ENCODE results near the gene NRROS. TPM values are rescaled to one million over a fixed set of nuclear protein-coding genes. Genes with fewer than 3 reads are reported as not detected.

Gene NRROS
- total RNA-seq, 6 experiments from 2014 or later = 1.2 to 4.0 (median 2.1) TPM

DNA sequence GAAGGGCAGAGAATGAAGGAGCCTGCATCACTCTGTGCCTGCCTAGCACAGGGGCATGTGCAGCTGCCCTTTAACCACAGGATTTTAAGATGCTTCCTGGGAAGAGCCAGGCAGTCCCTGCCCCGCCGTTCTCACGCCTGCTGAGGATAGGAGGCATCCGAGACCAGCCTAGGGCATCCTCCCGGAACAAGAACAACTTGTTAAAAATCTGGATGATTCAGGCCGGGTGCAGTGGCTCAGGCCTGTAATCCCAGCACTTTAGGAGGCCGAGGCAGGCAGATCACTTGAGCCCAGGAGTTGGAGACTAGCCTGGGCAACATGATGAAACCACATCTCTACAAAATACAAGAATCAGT, 15.2 kb downstream of the NRROS start:
- intact Hi-C loops (cut with DNase I) = no loop called here
- ATAC-seq = no peak
- H3K4me3 ChIP-seq = no peak overlapping the region
- no peak for DNase-seq
- H3K4me1 ChIP-seq = no peaks in the 10 kb centered on the region
- H3K9me3 ChIP-seq = no peaks in the 10 kb centered on the region
- no peaks in the 10 kb centered on the region for H3K36me3 ChIP-seq
- 76% methylated on average over 6 of the region's 7 CpGs for WGBS (ENCODE audit: insufficient coverage, low coverage, low lambda C conversion rate, missing lambda C conversion rate)
- no peaks in the 10 kb centered on the region for H3K27me3 ChIP-seq
- TF ChIP-seq, protein P1, sequence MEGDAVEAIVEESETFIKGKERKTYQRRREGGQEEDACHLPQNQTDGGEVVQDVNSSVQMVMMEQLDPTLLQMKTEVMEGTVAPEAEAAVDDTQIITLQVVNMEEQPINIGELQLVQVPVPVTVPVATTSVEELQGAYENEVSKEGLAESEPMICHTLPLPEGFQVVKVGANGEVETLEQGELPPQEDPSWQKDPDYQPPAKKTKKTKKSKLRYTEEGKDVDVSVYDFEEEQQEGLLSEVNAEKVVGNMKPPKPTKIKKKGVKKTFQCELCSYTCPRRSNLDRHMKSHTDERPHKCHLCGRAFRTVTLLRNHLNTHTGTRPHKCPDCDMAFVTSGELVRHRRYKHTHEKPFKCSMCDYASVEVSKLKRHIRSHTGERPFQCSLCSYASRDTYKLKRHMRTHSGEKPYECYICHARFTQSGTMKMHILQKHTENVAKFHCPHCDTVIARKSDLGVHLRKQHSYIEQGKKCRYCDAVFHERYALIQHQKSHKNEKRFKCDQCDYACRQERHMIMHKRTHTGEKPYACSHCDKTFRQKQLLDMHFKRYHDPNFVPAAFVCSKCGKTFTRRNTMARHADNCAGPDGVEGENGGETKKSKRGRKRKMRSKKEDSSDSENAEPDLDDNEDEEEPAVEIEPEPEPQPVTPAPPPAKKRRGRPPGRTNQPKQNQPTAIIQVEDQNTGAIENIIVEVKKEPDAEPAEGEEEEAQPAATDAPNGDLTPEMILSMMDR (IDR thresholded peaks at IDR 0.05) = no peak
- no peak for TF ChIP-seq POLR2A (IDR thresholded peaks at IDR 0.05)
- no peak overlapping the region for H3K27ac ChIP-seq

DNA sequence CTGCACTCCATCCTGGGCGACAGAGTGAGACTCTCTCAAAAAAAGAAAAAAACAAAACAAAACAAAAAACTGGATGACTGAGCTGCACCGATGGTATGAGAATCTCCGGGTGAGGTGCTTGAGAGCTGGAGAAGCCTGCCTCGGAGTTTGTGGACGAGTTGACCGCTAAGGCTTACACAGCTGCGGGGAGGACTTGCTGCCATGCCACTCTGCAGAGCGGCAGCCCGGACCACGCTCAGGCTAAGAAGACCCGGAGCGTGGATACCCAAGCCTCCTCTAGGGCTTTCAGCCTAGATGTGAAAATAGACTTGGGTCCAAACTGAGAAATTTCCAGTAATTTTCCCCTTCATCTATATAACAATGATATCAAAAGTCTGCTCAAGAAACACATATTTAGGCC, 16.0 kb downstream of the NRROS start:
- Histone ChIP-seq H3K36me3 (no peaks in the 10 kb centered on the region), H3K4me3 (no peak overlapping the region), H3K27ac (no peak overlapping the region), H3K27me3 (no peaks in the 10 kb centered on the region), H3K9me3 (no peaks in the 10 kb centered on the region), H3K4me1 (no peaks in the 10 kb centered on the region)
- TF ChIP-seq, protein P1 (IDR thresholded peaks at IDR 0.05) = no peak
- no peak for TF ChIP-seq POLR2A (IDR thresholded peaks at IDR 0.05)
- no peak for ATAC-seq
- intact Hi-C loops (cut with DNase I) = no loop called here
- WGBS (ENCODE audit: insufficient coverage, low coverage, low lambda C conversion rate, missing lambda C conversion rate) = 88% methylated on average over 6 of the region's 12 CpGs
- no peak for DNase-seq

DNA sequence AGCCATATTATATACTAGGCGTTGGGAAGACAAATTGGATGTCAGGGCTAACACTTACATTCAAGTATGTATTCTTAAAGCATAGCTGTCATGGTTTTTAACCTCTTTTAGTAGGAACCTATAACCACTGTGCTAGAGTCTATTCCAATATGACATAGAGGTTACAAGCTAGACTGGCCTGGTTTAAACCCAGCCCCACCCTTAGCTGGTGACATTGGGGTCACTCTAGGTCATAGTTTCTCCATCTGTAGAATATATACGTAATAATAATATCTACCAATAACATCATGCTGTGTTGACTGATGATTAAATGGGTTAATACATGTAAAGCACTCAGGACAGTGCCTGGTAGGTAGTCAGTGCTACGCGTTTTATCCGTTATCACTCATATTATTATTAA, 16.7 kb downstream of the NRROS start:
- DNase-seq (no peak), ATAC-seq (peak in 1 of 4 donors; percentile 52)
- no peak for TF ChIP-seq POLR2A (IDR thresholded peaks at IDR 0.05)
- TF ChIP-seq, protein P1 (IDR thresholded peaks at IDR 0.05) = no peak
- Histone ChIP-seq H3K9me3 (no peaks in the 10 kb centered on the region), H3K36me3 (no peaks in the 10 kb centered on the region), H3K27me3 (no peaks in the 10 kb centered on the region), H3K4me1 (no peaks in the 10 kb centered on the region), H3K27ac (no peak overlapping the region), H3K4me3 (no peak overlapping the region)
- intact Hi-C loops (cut with DNase I) = no loop called here
- 90% methylated on average over 5 of the region's 5 CpGs for WGBS (ENCODE audit: insufficient coverage, low coverage, low lambda C conversion rate, missing lambda C conversion rate)

DNA sequence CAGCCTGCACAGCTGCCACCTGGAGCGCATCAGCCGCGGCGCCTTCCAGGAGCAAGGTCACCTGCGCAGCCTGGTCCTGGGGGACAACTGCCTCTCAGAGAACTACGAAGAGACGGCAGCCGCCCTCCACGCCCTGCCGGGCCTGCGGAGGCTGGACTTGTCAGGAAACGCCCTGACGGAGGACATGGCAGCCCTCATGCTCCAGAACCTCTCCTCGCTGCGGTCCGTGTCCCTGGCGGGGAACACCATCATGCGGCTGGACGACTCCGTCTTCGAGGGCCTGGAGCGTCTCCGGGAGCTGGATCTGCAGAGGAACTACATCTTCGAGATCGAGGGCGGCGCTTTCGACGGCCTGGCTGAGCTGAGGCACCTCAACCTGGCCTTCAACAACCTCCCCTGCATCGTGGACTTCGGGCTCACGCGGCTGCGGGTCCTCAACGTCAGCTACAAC, 20.4 kb downstream of the NRROS start:
- H3K9me3 ChIP-seq = no peaks in the 10 kb centered on the region
- no peaks in the 10 kb centered on the region for H3K36me3 ChIP-seq
- H3K4me1 ChIP-seq = no peaks in the 10 kb centered on the region
- intact Hi-C loops (cut with DNase I) = no loop called here
- WGBS (ENCODE audit: insufficient coverage, low coverage, low lambda C conversion rate, missing lambda C conversion rate) = no CpG with 5 or more reads among the region's 35 CpGs
- no peaks in the 10 kb centered on the region for H3K27me3 ChIP-seq
- no peak overlapping the region for H3K4me3 ChIP-seq
- TF ChIP-seq, protein P1 (IDR thresholded peaks at IDR 0.05) = no peak
- no peak for TF ChIP-seq POLR2A (IDR thresholded peaks at IDR 0.05)
- no peak for DNase-seq
- ATAC-seq = no peak
- no peak overlapping the region for H3K27ac ChIP-seq
